ENCODE measurements around the gene ARSB.

GRCh38 chr5:78984439-78985115 is 533 bp downstream of the ARSB start:
- TF ChIP-seq CTCF (IDR thresholded peaks at IDR 0.05): peak in 4 of 6 experiments; percentile 38 to 60 (median 52)
- peak; percentile 4 to 51 for TF ChIP-seq POLR2A (IDR thresholded peaks at IDR 0.05)
